BE2C (cell line): ENCODE results near the gene WDR20.

Experiments
- DNase-seq: peaks from one replicate; pipeline ENCODE4 v3.0.0-alpha.2; 2020
- H3K27me3 ChIP-seq: fragments of 250-450 bp; sonication (Bioruptor Pico); 2 replicates; pipeline ENCODE4 v1.5.1; 2020; ENCODE audit warnings: mild to moderate bottlenecking
- H3K36me3 ChIP-seq: fragments of 250-450 bp; sonication (Bioruptor Pico); 2 replicates; pipeline ENCODE4 v1.5.1; 2020; ENCODE audit warnings: mild to moderate bottlenecking
- H3K4me1 ChIP-seq: fragments of 250-450 bp; sonication (Bioruptor Pico); 2 replicates; pipeline ENCODE4 v1.5.1; 2020
- H3K4me3 ChIP-seq: 2 replicates; pipeline ENCODE4 v1.5.1; 2011; ENCODE audit warnings: low read depth, low read length
- H3K9me3 ChIP-seq: fragments of 250-450 bp; sonication (Bioruptor Pico); 2 replicates; pipeline ENCODE4 v1.5.1; 2020
- CTCF ChIP-seq: IDR thresholded peaks from 2 replicates; pipeline ENCODE4 v1.5.1; 2012; ENCODE audit warnings: mild to moderate bottlenecking, low read depth, low read length

Gene WDR20

GRCh38 chr14:102249981-102250380 lies 110.3 kb downstream of the WDR20 start:
- H3K4me1 ChIP-seq = no peaks in the 10 kb centered on the region
- H3K4me3 ChIP-seq = no peak overlapping the region
- no peaks in the 10 kb centered on the region for H3K9me3 ChIP-seq
- TF ChIP-seq CTCF = no peak
- DNase-seq = no peak
- H3K36me3 ChIP-seq = no peaks in the 10 kb centered on the region
- no peaks in the 10 kb centered on the region for H3K27me3 ChIP-seq

GRCh38 chr14:102250636-102251035 lies 110.9 kb downstream of the WDR20 start:
- DNase-seq = no peak
- no peaks in the 10 kb centered on the region for H3K4me1 ChIP-seq
- H3K27me3 ChIP-seq = no peaks in the 10 kb centered on the region
- no peaks in the 10 kb centered on the region for H3K36me3 ChIP-seq
- H3K9me3 ChIP-seq = no peaks in the 10 kb centered on the region
- no peak overlapping the region for H3K4me3 ChIP-seq
- TF ChIP-seq CTCF = no peak

GRCh38 chr14:102251161-102251560 lies 111.5 kb downstream of the WDR20 start:
- no peak for TF ChIP-seq CTCF

GRCh38 chr14:102252834-102253801 lies 113.4 kb downstream of the WDR20 start:
- H3K27me3 ChIP-seq = no peaks in the 10 kb centered on the region
- TF ChIP-seq CTCF = no peak
- no peaks in the 10 kb centered on the region for H3K4me1 ChIP-seq
- H3K4me3 ChIP-seq = no peak overlapping the region
- H3K36me3 ChIP-seq = no peaks in the 10 kb centered on the region
- H3K9me3 ChIP-seq = no peaks in the 10 kb centered on the region
- DNase-seq = no peak

More at GRCh38 chr14:102251161-102251560, 111.5 kb downstream of the WDR20 start:
- H3K9me3 ChIP-seq = no peaks in the 10 kb centered on the region
- DNase-seq = no peak
- no peaks in the 10 kb centered on the region for H3K27me3 ChIP-seq
- H3K36me3 ChIP-seq = no peaks in the 10 kb centered on the region
- no peaks in the 10 kb centered on the region for H3K4me1 ChIP-seq
- H3K4me3 ChIP-seq = no peak overlapping the region

GRCh38 chr14:102255401-102256190 lies 115.9 kb downstream of the WDR20 start:
- Histone ChIP-seq H3K36me3 (no peaks in the 10 kb centered on the region), H3K27me3 (no peaks in the 10 kb centered on the region), H3K4me3 (no peak overlapping the region), H3K9me3 (no peaks in the 10 kb centered on the region), H3K4me1 (no peaks in the 10 kb centered on the region)
- no peak for TF ChIP-seq CTCF
- DNase-seq = no peak
